NCI-H2196 treated with DMSO at 0.1 percent for 48 hours (cell line): ENCODE measurements around the gene FNIP2.
"Not testable (repeated sequence)": the region's sequence is repeated elsewhere in the genome, so short reads cannot be mapped to it uniquely, and the experiment has no call there.

ENCODE experiments used
- DNase-seq: peaks from one replicate; lab custom pipeline; 2025; ENCODE audit not compliant: unreplicated experiment; lab: John Stamatoyannopoulos, UW

The FNIP2 gene

GRCh38 chr4:158865520-158866177, 96.8 kb downstream of the FNIP2 start:
- no peak for DNase-seq

- DNase-seq: no peak
Observed at GRCh38 chr4:158869001-158869400, 100.2 kb downstream of the FNIP2 start.

- DNase-seq: no peak
Observed at GRCh38 chr4:158869761-158870160, 100.9 kb downstream of the FNIP2 start.

- no peak for DNase-seq
Observed at GRCh38 chr4:158870282-158870625, 101.4 kb downstream of the FNIP2 start.

- no peak for DNase-seq
Observed at GRCh38 chr4:158870626-158871334, 102.0 kb downstream of the FNIP2 start.

- DNase-seq: no peak
Observed at GRCh38 chr4:158871335-158871724, 102.5 kb downstream of the FNIP2 start.

GRCh38 chr4:158873795-158874401, 105.1 kb downstream of the FNIP2 start:
- DNase-seq: no peak

- DNase-seq: no peak
Observed at GRCh38 chr4:158875026-158875425, 106.2 kb downstream of the FNIP2 start.

GRCh38 chr4:158875455-158875854, 106.6 kb downstream of the FNIP2 start:
- no peak for DNase-seq

GRCh38 chr4:158877069-158877468, 108.2 kb downstream of the FNIP2 start:
- DNase-seq: no peak

GRCh38 chr4:158882142-158882541, 113.3 kb downstream of the FNIP2 start:
- not testable (repeated sequence) for DNase-seq

- no peak for DNase-seq
Observed at GRCh38 chr4:158884280-158884679, 115.5 kb downstream of the FNIP2 start.

- no peak for DNase-seq
Observed at GRCh38 chr4:158885564-158885963, 116.7 kb downstream of the FNIP2 start.

GRCh38 chr4:158890294-158890693, 121.5 kb downstream of the FNIP2 start:
- no peak for DNase-seq

GRCh38 chr4:158891256-158891655, 122.4 kb downstream of the FNIP2 start:
- DNase-seq: no peak

- DNase-seq: no peak
Observed at GRCh38 chr4:158894826-158895225, 126.0 kb downstream of the FNIP2 start.

GRCh38 chr4:158895797-158896576, 127.2 kb downstream of the FNIP2 start:
- DNase-seq: no peak

GRCh38 chr4:158896577-158897238, 127.9 kb downstream of the FNIP2 start:
- not testable (repeated sequence) for DNase-seq

- not testable (repeated sequence) for DNase-seq
Observed at GRCh38 chr4:158900408-158900807, 131.6 kb downstream of the FNIP2 start.

GRCh38 chr4:158902280-158903078, 133.7 kb downstream of the FNIP2 start:
- DNase-seq: not testable (repeated sequence)
